ENCODE data around the gene PAXIP1.
"Not testable (repeated sequence)": the region's sequence is repeated elsewhere in the genome, so short reads cannot be mapped to it uniquely, and the experiment has no call there.

Gene PAXIP1, protein sequence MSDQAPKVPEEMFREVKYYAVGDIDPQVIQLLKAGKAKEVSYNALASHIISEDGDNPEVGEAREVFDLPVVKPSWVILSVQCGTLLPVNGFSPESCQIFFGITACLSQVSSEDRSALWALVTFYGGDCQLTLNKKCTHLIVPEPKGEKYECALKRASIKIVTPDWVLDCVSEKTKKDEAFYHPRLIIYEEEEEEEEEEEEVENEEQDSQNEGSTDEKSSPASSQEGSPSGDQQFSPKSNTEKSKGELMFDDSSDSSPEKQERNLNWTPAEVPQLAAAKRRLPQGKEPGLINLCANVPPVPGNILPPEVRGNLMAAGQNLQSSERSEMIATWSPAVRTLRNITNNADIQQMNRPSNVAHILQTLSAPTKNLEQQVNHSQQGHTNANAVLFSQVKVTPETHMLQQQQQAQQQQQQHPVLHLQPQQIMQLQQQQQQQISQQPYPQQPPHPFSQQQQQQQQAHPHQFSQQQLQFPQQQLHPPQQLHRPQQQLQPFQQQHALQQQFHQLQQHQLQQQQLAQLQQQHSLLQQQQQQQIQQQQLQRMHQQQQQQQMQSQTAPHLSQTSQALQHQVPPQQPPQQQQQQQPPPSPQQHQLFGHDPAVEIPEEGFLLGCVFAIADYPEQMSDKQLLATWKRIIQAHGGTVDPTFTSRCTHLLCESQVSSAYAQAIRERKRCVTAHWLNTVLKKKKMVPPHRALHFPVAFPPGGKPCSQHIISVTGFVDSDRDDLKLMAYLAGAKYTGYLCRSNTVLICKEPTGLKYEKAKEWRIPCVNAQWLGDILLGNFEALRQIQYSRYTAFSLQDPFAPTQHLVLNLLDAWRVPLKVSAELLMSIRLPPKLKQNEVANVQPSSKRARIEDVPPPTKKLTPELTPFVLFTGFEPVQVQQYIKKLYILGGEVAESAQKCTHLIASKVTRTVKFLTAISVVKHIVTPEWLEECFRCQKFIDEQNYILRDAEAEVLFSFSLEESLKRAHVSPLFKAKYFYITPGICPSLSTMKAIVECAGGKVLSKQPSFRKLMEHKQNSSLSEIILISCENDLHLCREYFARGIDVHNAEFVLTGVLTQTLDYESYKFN

DNA sequence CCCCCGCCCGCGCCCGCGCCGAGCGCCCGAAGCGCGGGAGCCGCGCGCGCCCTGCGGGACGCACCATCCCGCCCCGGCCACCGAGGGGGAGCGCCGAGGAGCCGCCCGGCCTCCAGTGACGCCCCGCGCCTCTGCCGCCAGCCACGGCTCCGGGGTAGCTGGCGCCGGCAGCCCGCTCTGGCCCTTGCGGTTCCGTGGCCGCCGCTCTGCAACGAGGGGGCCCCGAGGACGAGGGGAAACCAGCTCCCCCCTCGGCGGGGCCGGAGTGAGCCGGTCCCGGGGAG lies at the start of gene PAXIP1:
Gene PAXIP1, minus strand, starts transcription at position 33 of the 284 bp plus-strand sequence. CDS start 195 bp downstream, outside the sequence.
- DNase-seq, result no peak

DNA sequence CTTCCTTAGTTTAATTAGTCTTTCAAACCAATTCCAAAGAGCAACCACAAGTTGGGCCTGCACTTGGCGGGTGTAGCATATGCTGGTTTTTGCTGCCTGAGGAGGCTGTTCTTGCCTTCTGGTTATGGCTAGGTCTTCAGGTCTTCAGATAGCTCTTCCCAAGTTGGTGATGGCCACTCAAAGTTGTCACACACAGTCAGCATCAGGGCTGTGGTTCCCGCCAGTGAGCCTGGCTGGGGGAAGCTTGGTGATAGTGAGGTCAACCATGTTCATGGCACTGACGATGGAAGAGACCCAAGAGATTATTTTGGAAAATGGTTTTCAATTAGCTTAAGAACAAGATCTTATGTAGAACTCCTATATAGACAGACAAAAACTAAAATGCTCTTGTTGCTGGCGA lies 48.4 kb upstream of the PAXIP1 start:
- no peak for DNase-seq

DNA sequence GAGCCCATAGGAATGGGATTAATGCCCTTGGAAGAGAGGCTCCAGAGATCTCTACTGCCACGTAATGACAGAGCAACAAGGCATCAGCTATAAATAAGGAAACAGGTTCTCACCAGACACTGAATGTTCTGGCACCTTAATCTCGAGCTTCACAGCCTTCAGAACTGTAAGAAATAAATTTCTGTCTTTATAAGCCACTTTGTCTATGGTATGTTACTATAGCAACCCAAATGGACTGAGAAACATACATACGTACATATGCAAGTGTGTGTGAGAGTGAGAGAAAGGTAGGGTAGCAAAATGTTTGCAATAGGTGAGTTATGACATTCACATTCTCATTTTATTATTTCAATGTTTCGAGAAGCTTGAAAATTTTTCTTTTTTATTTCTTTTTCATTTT lies 45.1 kb upstream of the PAXIP1 start:
- DNase-seq, result no peak

DNA sequence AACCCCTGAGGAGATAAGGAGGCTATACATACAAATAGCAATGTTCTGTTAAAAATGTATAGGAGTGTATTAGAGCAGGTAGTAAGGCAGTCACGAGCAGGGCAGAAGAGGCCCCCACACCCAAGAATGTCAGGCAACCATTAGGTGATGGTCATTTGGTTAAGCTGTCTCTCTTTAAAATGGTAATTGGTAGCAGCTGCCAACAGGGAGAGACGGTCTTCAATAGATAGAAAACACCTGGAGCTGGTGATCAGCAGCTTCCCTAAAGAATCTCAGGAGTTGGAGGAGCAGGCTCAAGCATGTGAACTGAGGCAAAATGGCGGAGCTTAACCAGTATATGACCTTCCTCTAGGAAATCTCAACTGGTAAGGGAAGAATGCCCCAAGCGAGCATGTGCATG lies 40.8 kb upstream of the PAXIP1 start:
- DNase-seq, result no peak

DNA sequence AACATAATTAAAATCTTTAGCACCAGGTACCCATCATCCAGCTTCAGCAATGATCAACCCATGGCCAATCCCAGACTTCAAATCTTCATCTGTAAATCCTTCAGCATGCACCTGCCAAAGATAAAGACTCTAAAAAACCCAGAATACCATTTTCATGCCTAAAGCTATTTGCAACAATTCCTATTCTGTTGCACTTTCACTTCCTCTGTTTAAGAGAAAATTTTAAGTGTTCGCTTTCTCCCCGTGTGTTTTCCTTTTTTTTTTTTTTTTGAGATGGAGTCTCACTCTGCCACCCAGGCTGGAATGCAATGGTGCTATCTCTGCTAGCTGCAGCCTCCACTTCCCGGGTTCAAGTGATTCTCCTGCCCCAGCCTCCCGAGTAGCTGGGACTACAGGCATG lies 35.4 kb upstream of the PAXIP1 start:
- no peak for DNase-seq

DNA sequence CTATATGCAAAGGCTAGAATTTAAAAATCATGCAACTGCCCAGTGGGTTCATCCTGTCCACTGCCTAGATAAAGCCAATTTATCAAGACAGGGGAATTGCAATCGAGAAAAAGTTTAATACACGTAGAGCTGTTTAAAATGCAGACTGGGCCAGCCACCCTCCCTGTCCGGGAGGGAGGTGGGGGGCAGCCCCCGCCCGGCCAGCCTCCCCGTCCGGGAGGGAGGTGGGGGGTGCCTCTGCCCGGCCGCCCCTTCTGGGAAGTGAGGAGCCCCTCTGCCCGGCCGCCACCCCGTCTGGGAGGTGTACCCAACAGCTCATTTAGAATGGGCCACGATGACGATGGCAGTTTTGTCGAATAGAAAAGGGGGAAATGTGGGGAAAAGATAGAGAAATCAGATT lies 31.6 kb upstream of the PAXIP1 start:
- DNase-seq, result not testable (repeated sequence)

DNA sequence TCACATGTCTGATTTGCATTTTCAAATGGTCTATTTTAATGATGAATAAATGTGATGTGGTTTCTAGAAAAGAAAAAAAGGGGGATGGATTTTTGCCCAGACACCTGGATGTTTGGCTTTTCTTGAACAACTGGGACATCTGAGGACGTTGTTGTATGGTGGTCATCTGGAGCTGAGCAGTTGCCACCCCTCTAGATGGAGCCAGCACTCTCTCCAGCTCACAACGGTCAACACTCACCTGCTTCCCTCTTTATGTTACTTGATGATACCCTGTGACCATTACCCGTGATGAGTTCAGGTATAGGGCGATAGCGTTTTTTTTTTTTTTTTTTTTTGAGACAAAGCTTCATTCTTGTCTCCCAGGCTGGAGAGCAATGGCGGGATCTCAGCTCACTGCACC lies 30.1 kb upstream of the PAXIP1 start:
- DNase-seq, result no peak

DNA sequence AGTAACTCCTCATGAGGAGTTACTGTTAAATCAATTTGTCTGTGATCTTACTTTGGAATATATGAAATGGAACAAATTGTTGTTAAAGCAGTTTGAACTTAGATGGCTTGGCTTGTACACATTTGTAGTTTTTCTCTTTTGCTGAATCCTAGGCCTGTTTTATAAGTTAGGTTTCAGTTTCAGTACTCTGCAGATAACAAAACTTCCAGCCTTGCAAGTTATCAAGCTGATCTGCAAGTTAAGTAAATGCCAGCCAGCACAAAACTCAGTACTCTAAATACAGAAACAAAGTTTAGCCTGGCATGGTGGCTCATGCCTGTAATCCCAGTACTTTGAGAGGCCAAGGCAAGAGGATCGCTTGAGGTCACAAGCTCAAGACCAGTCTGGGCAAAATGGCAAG lies 25.0 kb upstream of the PAXIP1 start:
- DNase-seq, result no peak

DNA sequence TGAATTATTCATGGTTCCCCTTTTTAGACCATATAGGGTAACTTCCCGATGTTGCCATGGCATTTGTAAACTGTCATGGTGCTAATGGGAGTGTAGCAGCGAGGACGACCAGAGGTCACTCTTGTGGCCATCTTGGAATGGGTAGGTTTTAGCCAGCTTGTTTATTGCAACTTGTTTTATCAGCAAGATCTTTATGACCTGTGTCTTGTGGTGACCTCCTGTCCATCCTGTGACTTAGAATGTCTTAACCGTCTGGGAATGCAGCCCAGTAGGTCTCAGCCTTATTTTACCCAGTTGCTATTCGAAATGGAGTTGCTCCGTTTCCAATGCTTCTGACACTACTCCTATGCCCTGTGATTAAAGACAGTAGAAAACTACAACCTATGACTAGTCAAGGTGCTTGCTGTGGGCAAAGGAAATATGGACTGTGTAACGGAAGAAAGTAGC lies 18.8 kb upstream of the PAXIP1 start:
- DNase-seq, result no peak

- no peak for DNase-seq
Observed at GRCh38 chr7:155020996-155021395, 18.1 kb upstream of the PAXIP1 start.

- no peak for DNase-seq
Observed at GRCh38 chr7:155017834-155018233, 14.9 kb upstream of the PAXIP1 start.

GRCh38 chr7:155011086-155011485 lies 8.2 kb upstream of the PAXIP1 start:
- no peak for DNase-seq

DNA sequence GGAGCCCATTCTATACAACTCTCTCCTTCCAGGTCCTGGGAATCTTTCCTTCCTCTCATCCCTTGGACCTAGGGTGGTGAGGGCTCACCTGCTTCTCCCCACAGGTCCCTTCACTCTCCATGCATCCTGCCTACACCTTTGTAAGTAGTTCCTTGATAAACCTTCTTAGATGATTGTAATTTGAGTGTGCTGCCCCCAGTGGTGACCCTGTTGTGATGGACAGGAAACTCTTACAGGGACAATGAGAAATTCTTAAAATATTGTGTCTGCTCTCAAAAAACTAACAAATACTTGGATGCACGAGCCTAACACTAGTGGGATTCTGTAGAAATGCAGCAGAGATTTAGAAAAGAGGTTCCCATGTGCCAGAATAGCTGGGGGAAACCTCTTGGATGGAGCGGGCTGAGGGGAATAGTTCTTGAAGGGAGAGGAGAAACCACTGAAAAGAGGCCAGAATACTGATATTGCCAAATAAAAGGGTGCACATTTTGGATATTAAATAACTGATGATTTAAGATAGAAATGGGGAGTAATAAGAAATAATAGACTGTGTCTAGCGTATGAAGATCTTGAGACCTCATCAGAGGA lies 6.7 kb upstream of the PAXIP1 start:
- DNase-seq, result peak; percentile 11

DNA sequence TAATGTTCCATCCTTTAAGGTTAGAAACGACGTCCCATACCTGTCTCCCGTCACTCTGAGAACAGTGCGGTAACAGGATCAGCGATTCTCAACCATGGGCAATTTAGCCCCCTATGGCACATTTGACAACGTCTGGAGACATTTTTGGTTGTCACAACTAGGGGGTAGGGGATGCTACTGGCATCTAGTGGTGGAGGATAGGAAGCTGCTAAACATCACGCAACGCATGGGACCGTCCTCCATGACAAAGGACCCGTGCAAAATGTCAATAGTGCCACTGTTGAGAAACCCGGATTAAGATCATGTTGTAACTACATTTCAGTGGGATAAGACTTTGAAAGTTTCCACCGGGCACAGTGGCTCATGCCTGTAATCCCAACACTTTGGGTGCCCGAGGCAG lies 5.0 kb upstream of the PAXIP1 start:
- no peak for DNase-seq

GRCh38 chr7:155003376-155004214 lies 671 bp upstream of the PAXIP1 start:
- DNase-seq, result peak; percentile 83

DNA sequence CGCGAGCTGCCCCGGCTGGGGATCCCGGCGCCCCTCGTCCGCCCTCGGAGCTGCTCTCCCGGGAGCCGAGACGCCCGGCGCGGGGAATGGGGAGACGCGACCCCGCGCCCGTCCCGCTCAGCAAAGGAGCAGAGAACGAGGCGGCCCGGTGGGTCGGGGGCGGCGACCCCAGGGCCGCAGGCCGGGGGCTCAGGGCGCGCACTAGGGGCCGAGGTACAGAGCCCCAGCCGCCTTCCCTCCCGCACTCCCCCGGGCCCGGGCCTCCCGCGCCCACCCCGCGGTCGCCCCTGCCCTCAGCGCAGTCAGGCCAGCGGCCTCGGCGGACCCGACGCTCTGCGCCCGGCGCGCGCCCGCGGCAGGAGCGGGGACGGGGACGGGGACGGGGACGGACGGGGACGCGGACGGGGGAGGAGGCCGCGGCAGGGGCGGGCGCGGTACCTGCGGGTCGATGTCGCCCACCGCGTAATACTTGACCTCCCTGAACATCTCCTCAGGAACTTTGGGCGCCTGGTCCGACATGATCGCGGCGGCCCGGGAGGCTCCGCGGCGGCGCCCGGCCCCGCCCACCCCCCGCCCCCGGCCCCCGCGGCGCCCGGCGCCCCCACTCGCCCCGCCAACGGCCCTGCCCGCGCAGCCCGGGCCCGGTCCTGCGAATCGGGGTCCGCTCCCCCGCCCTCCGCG lies 373 bp downstream of the PAXIP1 start:
- peak; percentile 58 for DNase-seq

GRCh38 chr7:155001756-155002410 lies 1.0 kb downstream of the PAXIP1 start:
- no peak for DNase-seq

- DNase-seq, result peak; percentile 1
Observed at GRCh38 chr7:155000795-155001194, 2.1 kb downstream of the PAXIP1 start.

DNA sequence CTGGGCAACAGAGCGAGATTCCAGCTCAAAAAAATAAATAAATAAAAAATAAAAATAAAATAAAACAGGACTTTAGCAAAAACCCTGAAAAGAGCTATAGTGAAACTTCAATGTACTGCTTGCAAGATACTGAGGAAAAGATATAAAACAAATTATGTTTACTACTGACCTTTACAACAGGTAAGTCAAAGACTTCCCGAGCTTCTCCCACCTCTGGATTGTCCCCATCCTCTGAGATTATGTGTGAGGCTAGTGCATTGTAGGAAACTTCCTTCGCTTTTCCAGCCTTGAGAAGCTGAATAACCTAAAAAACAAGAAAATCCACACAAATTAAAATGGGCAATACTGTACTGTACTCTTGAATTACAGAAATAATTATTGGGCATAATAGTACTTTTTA lies 4.4 kb downstream of the PAXIP1 start:
- DNase-seq, result no peak

GRCh38 chr7:154997840-154998370 lies 5.0 kb downstream of the PAXIP1 start:
- DNase-seq, result no peak

DNA sequence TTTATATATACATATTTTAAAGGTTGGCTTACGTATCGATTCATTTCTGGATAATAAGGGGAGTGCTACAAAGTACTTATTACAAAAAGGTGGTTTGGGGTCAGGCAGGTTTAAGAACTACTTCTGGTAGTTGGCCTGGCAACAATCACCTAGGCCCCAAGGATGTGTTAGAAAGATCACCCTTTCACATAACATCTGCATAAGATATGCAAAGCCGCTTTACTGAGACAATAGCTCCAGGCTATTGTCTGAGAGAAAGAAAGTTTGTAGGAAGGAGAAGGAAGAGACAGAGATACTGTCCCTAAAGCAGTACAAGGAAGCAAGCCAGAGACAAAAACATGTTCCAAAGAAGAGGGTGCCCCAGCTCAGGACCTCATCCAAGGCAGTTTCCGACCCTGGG lies 6.2 kb downstream of the PAXIP1 start:
- DNase-seq, result no peak

Data from stimulated activated naive CD4-positive, alpha-beta T cell treated with Interleukin-2 at 50 U/mL for 16 hours (primary cell).